ENCODE results near the gene GTF2E1.

Gene GTF2E1

DNA sequence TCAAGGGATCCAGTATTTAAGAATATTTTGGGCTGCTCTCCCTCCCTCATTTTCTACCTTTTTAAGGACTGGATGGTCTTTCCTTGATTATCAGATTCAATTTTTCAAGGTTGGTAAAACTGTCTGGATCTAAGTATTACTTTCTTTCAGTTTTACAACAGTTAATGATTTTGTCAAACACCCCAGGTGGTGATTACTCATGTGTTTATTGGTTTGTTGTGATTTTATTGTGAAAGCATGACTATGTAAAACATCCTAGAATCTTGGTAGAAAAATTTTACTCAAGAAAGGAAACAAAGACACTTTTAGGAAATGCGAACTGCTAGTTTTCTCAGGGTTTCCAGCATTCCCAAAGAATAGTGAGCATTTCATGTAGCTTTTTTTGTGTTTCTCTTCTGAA, 7.3 kb downstream of the GTF2E1 start:
- H3K79me2 ChIP-seq (ENCODE audit: insufficient read depth, low read length), result peaks cover 71% of the 10 kb centered on the region
- H3K9me3 ChIP-seq (ENCODE audit: insufficient read depth, low read length), result no peaks in the 10 kb centered on the region
- H3F3A ChIP-seq (ENCODE audit: insufficient read depth), result no peaks in the 10 kb centered on the region
- no peaks in the 10 kb centered on the region; the same call in 1 of the 2 replicates for H4K20me1 ChIP-seq (ENCODE audit: low read depth, low read length)
- H2AFZ ChIP-seq (ENCODE audit: low read depth, low read length, severe bottlenecking), result no peak overlapping the region
- H3K4me2 ChIP-seq (ENCODE audit: low read depth, low read length, poor library complexity, severe bottlenecking), result no peak overlapping the region
- H3K36me3 ChIP-seq (ENCODE audit: low read length), result peaks cover 31% of the 10 kb centered on the region
- H3K27me3 ChIP-seq (ENCODE audit: low read length), result no peaks in the 10 kb centered on the region
- H3K27ac ChIP-seq (ENCODE audit: low read depth, low read length), result no peak overlapping the region
- no peak for TF ChIP-seq EZH2phosphoT487 (conservative IDR thresholded peaks at IDR 0.05; ENCODE audit: low read length)
- TF ChIP-seq, protein P1, sequence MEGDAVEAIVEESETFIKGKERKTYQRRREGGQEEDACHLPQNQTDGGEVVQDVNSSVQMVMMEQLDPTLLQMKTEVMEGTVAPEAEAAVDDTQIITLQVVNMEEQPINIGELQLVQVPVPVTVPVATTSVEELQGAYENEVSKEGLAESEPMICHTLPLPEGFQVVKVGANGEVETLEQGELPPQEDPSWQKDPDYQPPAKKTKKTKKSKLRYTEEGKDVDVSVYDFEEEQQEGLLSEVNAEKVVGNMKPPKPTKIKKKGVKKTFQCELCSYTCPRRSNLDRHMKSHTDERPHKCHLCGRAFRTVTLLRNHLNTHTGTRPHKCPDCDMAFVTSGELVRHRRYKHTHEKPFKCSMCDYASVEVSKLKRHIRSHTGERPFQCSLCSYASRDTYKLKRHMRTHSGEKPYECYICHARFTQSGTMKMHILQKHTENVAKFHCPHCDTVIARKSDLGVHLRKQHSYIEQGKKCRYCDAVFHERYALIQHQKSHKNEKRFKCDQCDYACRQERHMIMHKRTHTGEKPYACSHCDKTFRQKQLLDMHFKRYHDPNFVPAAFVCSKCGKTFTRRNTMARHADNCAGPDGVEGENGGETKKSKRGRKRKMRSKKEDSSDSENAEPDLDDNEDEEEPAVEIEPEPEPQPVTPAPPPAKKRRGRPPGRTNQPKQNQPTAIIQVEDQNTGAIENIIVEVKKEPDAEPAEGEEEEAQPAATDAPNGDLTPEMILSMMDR (IDR thresholded peaks at IDR 0.05; ENCODE audit: insufficient read depth, low read length, poor library complexity, severe bottlenecking), result no peak
- H3K9me2 ChIP-seq (replicated peaks; ENCODE audit: insufficient read depth, low read length), result no peaks in the 10 kb centered on the region
- H3K4me3 ChIP-seq (ENCODE audit: insufficient read depth, low read length, poor library complexity, severe bottlenecking), result no peak overlapping the region
- H3K9ac ChIP-seq (ENCODE audit: low read length), result no peak overlapping the region

DNA sequence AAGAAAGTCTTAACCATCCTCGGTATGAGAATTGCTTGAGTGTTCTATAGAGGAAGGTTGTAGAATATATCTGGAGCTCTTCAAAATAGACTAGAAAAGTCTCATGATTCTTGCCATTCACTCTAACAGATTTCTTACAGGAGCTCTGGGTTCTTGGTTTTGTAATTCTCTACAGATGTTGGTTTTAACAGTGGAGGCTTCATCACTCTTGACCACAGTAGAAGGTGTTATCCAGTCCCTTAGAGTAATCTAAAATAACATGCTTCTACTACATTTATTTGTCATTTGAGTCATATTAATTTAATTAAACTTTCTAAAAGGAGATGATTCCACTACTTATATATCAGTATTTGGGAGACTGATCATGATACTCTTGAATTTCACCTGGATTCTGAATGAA, 9.7 kb downstream of the GTF2E1 start:
- Histone ChIP-seq H3K27me3 (ENCODE audit: low read length) (no peaks in the 10 kb centered on the region), H2AFZ (ENCODE audit: low read depth, low read length, severe bottlenecking) (no peak overlapping the region), H4K20me1 (ENCODE audit: low read depth, low read length) (peaks cover 4% of the 10 kb centered on the region), H3K79me2 (ENCODE audit: insufficient read depth, low read length) (peaks cover 70% of the 10 kb centered on the region), H3K9me3 (ENCODE audit: insufficient read depth, low read length) (no peaks in the 10 kb centered on the region), H3K27ac (ENCODE audit: low read depth, low read length) (no peak overlapping the region), H3K36me3 (ENCODE audit: low read length) (peaks cover 39% of the 10 kb centered on the region), H3K9me2 (replicated peaks; ENCODE audit: insufficient read depth, low read length) (no peaks in the 10 kb centered on the region), H3K4me3 (ENCODE audit: insufficient read depth, low read length, poor library complexity, severe bottlenecking) (no peak overlapping the region), H3F3A (ENCODE audit: insufficient read depth) (no peaks in the 10 kb centered on the region), H3K9ac (ENCODE audit: low read length) (no peak overlapping the region), H3K4me2 (ENCODE audit: low read depth, low read length, poor library complexity, severe bottlenecking) (no peak overlapping the region)
- TF ChIP-seq, protein P1 (IDR thresholded peaks at IDR 0.05; ENCODE audit: insufficient read depth, low read length, poor library complexity, severe bottlenecking), result no peak
- no peak for TF ChIP-seq EZH2phosphoT487 (conservative IDR thresholded peaks at IDR 0.05; ENCODE audit: low read length)

DNA sequence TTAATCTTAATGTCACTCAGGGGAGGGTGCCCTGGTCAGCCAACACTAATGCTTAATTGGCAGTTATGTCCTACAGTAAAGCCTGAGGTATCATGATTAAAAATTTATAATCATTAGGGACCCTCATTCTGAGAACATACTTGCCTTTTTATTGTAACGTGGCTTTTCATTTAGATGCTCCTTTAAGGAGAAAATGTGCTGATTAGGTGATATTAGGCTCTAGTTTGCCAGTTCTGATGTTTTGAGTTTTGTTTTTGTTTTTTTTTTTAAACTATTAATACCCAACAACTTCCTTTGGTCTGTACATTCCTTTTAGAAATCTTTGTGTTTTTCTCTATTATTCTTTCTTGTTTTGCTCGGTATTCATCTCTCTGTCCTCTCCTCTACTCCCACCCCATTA, 10.3 kb downstream of the GTF2E1 start:
- Histone ChIP-seq H3K9me2 (replicated peaks; ENCODE audit: insufficient read depth, low read length) (no peaks in the 10 kb centered on the region), H3K27ac (ENCODE audit: low read depth, low read length) (no peak overlapping the region), H3K4me2 (ENCODE audit: low read depth, low read length, poor library complexity, severe bottlenecking) (no peak overlapping the region), H3K9ac (ENCODE audit: low read length) (no peak overlapping the region), H3K4me3 (ENCODE audit: insufficient read depth, low read length, poor library complexity, severe bottlenecking) (no peak overlapping the region), H3K9me3 (ENCODE audit: insufficient read depth, low read length) (no peaks in the 10 kb centered on the region), H2AFZ (ENCODE audit: low read depth, low read length, severe bottlenecking) (no peak overlapping the region), H4K20me1 (ENCODE audit: low read depth, low read length) (peaks cover 5% of the 10 kb centered on the region), H3K36me3 (ENCODE audit: low read length) (peaks cover 39% of the 10 kb centered on the region), H3F3A (ENCODE audit: insufficient read depth) (no peaks in the 10 kb centered on the region), H3K27me3 (ENCODE audit: low read length) (no peaks in the 10 kb centered on the region), H3K79me2 (ENCODE audit: insufficient read depth, low read length) (peaks cover 72% of the 10 kb centered on the region)
- TF ChIP-seq, protein P1 (IDR thresholded peaks at IDR 0.05; ENCODE audit: insufficient read depth, low read length, poor library complexity, severe bottlenecking), result no peak
- no peak for TF ChIP-seq EZH2phosphoT487 (conservative IDR thresholded peaks at IDR 0.05; ENCODE audit: low read length)
